Measurements from ENCODE around the gene CCBE1.

CCBE1 gene

DNA sequence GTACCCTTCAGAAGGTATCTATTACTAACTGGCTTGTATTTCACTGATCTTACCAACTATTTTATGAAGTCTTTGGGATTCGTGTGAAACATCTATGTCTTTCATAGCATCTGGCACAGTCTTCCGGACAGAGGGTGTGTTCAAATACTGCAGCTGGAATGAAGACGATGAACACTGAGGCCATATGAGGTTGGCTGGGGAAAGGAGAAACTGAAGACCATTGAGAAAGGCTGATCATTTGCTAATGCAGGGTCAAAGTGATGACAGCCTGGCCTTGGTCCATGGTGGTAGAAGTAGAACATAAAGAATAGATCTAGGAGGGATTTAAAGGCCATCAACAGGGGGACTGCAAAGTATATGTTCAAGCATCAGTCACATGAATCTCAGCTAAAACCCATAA, 132.7 kb downstream of the CCBE1 start:
- TF ChIP-seq, protein P1, sequence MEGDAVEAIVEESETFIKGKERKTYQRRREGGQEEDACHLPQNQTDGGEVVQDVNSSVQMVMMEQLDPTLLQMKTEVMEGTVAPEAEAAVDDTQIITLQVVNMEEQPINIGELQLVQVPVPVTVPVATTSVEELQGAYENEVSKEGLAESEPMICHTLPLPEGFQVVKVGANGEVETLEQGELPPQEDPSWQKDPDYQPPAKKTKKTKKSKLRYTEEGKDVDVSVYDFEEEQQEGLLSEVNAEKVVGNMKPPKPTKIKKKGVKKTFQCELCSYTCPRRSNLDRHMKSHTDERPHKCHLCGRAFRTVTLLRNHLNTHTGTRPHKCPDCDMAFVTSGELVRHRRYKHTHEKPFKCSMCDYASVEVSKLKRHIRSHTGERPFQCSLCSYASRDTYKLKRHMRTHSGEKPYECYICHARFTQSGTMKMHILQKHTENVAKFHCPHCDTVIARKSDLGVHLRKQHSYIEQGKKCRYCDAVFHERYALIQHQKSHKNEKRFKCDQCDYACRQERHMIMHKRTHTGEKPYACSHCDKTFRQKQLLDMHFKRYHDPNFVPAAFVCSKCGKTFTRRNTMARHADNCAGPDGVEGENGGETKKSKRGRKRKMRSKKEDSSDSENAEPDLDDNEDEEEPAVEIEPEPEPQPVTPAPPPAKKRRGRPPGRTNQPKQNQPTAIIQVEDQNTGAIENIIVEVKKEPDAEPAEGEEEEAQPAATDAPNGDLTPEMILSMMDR (IDR thresholded peaks at IDR 0.05; ENCODE audit: low read depth, low read length, missing control alignments), result no peak
- no peak overlapping the region for H3K4me3 ChIP-seq (replicated peaks; ENCODE audit: low read depth, low read length)

DNA sequence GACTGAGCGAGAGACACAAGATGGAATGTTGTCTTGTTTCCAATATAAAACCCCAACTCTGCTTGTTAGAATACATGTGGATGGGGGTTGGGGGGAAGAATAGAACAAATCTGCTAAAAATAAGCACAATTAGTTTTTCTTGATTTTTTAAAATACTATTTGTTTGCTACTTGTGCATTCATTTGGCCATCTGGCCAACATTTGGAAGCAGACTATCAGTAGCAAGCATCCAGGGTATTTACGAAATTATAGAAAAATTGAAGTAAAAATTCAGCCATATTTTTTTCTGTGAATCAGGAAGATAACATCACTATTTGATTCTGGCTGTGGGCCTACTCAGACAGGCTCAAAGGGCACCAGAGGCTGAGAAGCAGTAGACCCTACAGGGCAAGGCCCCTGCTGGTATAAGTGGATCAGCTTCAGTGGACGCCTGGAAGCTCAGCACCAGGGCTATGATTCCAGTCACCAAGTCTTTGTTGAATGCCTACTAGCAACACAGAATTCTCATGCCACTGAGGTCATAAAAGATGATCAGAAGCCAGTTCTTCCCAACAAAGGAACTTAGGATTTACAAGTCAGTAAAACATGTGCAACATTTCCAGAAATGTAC, 133.9 kb downstream of the CCBE1 start:
- TF ChIP-seq, protein P1 (IDR thresholded peaks at IDR 0.05; ENCODE audit: low read depth, low read length, missing control alignments), result no peak
- H3K4me3 ChIP-seq (replicated peaks; ENCODE audit: low read depth, low read length), result no peak overlapping the region
- DNase-seq (ENCODE audit: extremely low read depth, low read depth), result no peak

More for the DNA sequence above, 132.7 kb downstream of the CCBE1 start:
- DNase-seq (ENCODE audit: extremely low read depth, low read depth), result no peak

DNA sequence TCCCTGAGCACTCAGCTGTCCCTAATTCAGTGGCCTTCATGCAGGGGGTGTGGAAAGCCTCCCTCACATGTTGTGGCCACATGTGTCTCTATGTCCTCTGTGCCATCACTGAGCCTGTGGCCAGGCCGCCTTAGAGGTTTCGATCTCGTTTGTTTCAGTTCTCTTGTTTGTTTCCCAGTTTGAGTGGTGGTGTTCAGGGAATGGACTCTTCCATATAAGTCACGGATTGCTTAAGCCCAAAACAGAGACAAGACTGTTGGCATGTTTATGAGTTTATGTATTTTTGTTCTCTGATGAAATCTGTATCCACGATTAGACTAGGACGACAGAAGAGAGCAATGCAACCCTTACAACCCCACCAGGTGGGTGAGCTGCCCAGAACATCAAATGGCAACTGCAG, 134.5 kb downstream of the CCBE1 start:
- TF ChIP-seq, protein P1 (IDR thresholded peaks at IDR 0.05; ENCODE audit: low read depth, low read length, missing control alignments), result no peak
- no peak for DNase-seq (ENCODE audit: extremely low read depth, low read depth)
- H3K4me3 ChIP-seq (replicated peaks; ENCODE audit: low read depth, low read length), result no peak overlapping the region

DNA sequence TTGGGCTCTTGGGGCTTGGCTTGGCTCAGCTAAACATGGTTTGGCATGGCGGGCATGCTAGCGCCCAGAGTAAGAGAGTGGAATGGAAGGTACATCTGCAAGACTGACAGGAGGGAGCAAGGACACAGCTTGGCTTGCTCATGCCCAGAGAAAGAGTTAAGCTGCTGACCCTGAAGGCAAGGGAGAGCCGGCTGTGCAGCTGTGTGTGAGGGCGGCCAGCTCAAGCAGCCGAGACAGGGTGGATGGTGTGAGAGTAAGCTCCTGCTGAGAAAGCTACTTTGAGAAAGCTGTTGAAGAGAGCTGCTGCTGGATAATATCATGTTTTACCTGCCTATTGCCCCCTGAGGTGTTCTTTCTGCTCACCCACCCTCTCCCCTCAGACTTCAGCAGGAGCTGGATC, 135.6 kb downstream of the CCBE1 start:
- no peak for DNase-seq (ENCODE audit: extremely low read depth, low read depth)
- TF ChIP-seq, protein P1 (IDR thresholded peaks at IDR 0.05; ENCODE audit: low read depth, low read length, missing control alignments), result no peak
- H3K4me3 ChIP-seq (replicated peaks; ENCODE audit: low read depth, low read length), result no peak overlapping the region

DNA sequence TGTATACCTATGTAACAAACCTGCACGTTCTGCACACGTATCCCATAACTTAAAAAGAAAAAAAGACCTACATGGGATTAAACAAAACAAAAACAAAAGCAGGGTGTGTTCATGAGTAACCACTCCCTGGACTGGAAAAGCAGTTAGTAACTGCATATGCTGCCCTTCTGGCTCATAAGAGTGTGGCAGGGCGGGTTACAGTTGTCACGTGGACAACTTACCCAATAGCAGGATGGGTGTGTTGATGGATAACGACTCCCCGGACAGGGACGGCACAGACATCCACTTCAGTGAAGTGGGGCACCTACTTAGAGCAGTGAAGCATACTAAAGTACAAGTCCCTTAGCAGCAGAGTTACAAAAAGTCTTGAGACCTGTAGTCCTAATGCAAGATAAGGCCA, 136.7 kb downstream of the CCBE1 start:
- DNase-seq (ENCODE audit: extremely low read depth, low read depth), result no peak
- TF ChIP-seq, protein P1 (IDR thresholded peaks at IDR 0.05; ENCODE audit: low read depth, low read length, missing control alignments), result no peak
- no peak overlapping the region for H3K4me3 ChIP-seq (replicated peaks; ENCODE audit: low read depth, low read length)

- TF ChIP-seq, protein P1 (IDR thresholded peaks at IDR 0.05; ENCODE audit: low read depth, low read length, missing control alignments), result no peak
- no peak overlapping the region for H3K4me3 ChIP-seq (replicated peaks; ENCODE audit: low read depth, low read length)
- DNase-seq (ENCODE audit: extremely low read depth, low read depth), result no peak
Observed at GRCh38 chr18:59559528-59559927, 137.7 kb downstream of the CCBE1 start.

Measured in HFF-Myc (cell line).